PC-9 (cell line): ENCODE measurements around the gene ST8SIA2.

Source experiments
- CTCF ChIP-seq: fragments of 200-600 bp; sonication (generic); conservative IDR thresholded peaks from 2 replicates; pipeline ENCODE4 v1.6.1; 2017; ENCODE audit warnings: mixed run types, antibody characterized with exemption, mild to moderate bottlenecking, moderate library complexity
- EZH2 ChIP-seq: fragments of 200-600 bp; sonication (generic); IDR thresholded peaks from 2 replicates; pipeline ENCODE4 v1.8.0; 2017; ENCODE audit warnings: antibody characterized with exemption, low read depth

GRCh38 chr15:92377083-92377789, 16.4 kb upstream of the ST8SIA2 start:
- no peak for TF ChIP-seq CTCF
- TF ChIP-seq EZH2: no peak
